Lower lobe of right lung (tissue), 2 donors: Measurements from ENCODE around the gene SPATA2L. TPM values are rescaled to one million over a fixed set of nuclear protein-coding genes. Genes with fewer than 3 reads are reported as not detected.

Source experiments
- ATAC-seq, 2 donors: fragments of 200-7000 bp; cut with Tn5 transposase; one replicate each; pipeline ENCODE4 v1.9.1; 2020 to 2022; ENCODE audit warnings: mild to moderate bottlenecking in 2 of 2, moderate library complexity in 2 of 2
- DNase-seq: peaks from one replicate; pipeline ENCODE4 v3.0.0-alpha.2; 2020
- H3K27ac ChIP-seq: fragments of 200-600 bp; one replicate; pipeline ENCODE4 v1.8.0; 2022
- H3K27me3 ChIP-seq: fragments of 200-600 bp; one replicate; pipeline ENCODE4 v1.8.0; 2022; ENCODE audit warnings: low read depth
- H3K36me3 ChIP-seq: fragments of 200-600 bp; one replicate; pipeline ENCODE4 v1.8.0; 2022; ENCODE audit warnings: mild to moderate bottlenecking
- H3K4me1 ChIP-seq: fragments of 200-600 bp; one replicate; pipeline ENCODE4 v1.8.0; 2022
- H3K4me3 ChIP-seq: fragments of 200-600 bp; one replicate; pipeline ENCODE4 v1.8.0; 2022; ENCODE audit warnings: mild to moderate bottlenecking
- H3K9me3 ChIP-seq: fragments of 200-600 bp; one replicate; pipeline ENCODE4 v1.8.0; 2022
- intact Hi-C: fragments of 100-400 bp; cut with DNase I; formaldehyde crosslinking; loops from one replicate; pipeline ENCODE4 v1.11.0; 2022
- total RNA-seq: library from RNA; stranded (reverse); fragmentation: NEBNext Ultra II Directional; extraction: Animal tissue kit (Norgen Biotek cat#: 25700); gene quantifications from one replicate; pipeline ENCODE4 v1.2.1, GENCODE V29; 2021
- TF ChIP-seq, protein P1 (sequence below): fragments of 200-600 bp; IDR thresholded peaks from one replicate; pipeline ENCODE4 v1.8.0; 2022; ENCODE audit warnings: antibody characterized with exemption, mild to moderate bottlenecking
- donor health status: DM: no; HTN: yes; CAD: no; lungs with severe emphysema.

The SPATA2L gene
- total RNA-seq, 1 donor from 2014 or later = 10.3 TPM

DNA sequence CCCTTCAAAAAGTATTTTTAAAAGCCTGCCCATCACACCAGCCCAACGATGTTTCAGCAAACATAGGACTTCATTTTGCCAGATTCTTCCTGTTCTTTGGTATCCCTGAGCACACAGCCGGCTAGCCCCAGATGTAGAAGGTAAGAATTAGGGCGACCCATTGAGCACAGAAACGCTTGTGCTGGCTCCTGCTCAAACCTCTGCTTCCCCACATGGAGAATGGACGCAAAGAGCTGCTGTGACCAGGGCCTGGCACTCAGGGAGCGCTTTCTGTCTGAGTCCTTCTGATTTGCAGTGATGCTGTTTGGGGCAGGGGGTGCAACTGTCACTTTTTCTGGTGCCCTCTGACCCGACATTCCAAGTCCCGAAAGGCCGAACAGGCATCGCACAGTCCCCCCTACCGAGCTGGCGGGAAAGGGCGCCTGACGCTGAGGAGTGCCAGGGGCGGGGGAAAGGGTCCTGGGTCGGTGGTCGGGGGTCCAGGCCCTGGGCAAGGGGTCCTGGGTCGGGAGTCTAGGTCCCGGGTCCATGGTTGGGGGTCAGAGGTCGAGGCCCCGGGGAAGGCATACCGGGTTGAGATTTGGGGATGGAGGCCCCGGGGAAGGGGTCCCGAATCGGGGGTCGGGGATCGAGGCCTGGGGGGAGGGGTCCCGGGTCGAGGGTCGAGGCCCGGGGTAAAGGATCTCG is 44.9 kb downstream of the SPATA2L start:
- ATAC-seq (no peak), DNase-seq (peak; percentile 46)
- H3K27me3 ChIP-seq = no peaks in the 10 kb centered on the region
- H3K36me3 ChIP-seq = peaks cover 30% of the 10 kb centered on the region
- TF ChIP-seq, protein P1, sequence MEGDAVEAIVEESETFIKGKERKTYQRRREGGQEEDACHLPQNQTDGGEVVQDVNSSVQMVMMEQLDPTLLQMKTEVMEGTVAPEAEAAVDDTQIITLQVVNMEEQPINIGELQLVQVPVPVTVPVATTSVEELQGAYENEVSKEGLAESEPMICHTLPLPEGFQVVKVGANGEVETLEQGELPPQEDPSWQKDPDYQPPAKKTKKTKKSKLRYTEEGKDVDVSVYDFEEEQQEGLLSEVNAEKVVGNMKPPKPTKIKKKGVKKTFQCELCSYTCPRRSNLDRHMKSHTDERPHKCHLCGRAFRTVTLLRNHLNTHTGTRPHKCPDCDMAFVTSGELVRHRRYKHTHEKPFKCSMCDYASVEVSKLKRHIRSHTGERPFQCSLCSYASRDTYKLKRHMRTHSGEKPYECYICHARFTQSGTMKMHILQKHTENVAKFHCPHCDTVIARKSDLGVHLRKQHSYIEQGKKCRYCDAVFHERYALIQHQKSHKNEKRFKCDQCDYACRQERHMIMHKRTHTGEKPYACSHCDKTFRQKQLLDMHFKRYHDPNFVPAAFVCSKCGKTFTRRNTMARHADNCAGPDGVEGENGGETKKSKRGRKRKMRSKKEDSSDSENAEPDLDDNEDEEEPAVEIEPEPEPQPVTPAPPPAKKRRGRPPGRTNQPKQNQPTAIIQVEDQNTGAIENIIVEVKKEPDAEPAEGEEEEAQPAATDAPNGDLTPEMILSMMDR = no peak
- intact Hi-C loops = no loop called here
- peak overlapping the region; percentile 31 for H3K27ac ChIP-seq
- peaks cover 22% of the 10 kb centered on the region for H3K4me1 ChIP-seq
- H3K9me3 ChIP-seq = no peaks in the 10 kb centered on the region
- peak overlapping the region; percentile 91 for H3K4me3 ChIP-seq

DNA sequence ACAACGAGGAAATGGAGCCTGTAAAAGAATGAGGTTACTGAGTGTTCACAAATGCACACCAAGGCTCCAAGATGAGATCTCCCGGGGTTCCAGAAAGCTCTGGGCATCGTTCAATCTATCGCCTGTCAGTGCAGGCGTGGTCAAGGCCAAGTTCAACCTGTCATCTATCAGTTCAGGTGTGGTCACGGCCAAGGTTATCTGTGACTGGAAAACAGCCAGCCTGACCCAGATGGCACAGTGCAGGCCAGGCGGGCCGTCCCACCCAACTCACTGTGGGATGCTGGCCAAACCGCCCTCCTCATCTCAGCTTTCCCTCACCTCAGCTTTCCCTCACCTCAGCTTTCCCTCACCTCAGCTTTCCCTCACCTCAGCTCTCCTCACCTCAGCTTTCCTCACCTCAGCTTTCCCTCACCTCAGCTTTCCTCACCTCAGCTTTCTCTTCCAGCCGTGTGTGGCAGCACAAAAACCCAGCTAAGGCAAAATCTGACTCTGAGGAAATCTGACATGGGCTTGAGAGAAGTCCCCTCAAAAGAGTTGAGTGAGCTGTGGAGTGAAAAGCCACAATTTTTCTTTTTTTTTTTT is 46.4 kb downstream of the SPATA2L start:
- Histone ChIP-seq H3K27me3 (no peaks in the 10 kb centered on the region), H3K27ac (no peak overlapping the region), H3K4me3 (no peak overlapping the region), H3K9me3 (no peaks in the 10 kb centered on the region), H3K36me3 (peaks cover 28% of the 10 kb centered on the region), H3K4me1 (peaks cover 22% of the 10 kb centered on the region)
- DNase-seq (no peak), ATAC-seq (no peak)
- TF ChIP-seq, protein P1 = no peak
- intact Hi-C loops = no loop called here

GRCh38 chr16:89653656-89654295 is 47.7 kb downstream of the SPATA2L start:
- Histone ChIP-seq H3K4me3 (no peak overlapping the region), H3K9me3 (no peaks in the 10 kb centered on the region), H3K27me3 (no peaks in the 10 kb centered on the region), H3K4me1 (peaks cover 13% of the 10 kb centered on the region), H3K36me3 (peaks cover 38% of the 10 kb centered on the region), H3K27ac (no peak overlapping the region)
- ATAC-seq (no peak), DNase-seq (no peak)
- TF ChIP-seq, protein P1 = no peak
- intact Hi-C loops = no loop called here

GRCh38 chr16:89651584-89651983 is 49.9 kb downstream of the SPATA2L start:
- intact Hi-C loops = no loop called here
- H3K27me3 ChIP-seq = no peaks in the 10 kb centered on the region

DNA sequence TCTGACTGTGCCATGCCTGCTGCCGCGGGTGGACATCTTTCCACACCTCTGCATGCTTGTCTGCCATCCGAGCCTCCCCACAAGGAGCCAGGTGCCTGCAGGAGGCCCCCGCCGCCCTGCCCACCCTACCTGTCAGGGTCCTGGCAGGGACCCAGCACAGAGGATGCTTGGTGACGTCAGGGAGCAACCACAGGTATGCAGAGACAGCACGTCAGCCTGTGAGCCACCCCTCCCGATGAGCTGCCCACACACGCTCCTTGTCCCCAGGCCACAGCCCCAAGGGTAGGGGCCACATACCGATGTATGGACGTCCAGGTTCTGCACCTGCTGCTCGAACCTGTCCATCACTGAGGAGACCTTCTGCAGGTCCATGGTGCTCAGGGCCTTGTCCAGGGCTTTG is 54.6 kb downstream of the SPATA2L start:
- Histone ChIP-seq H3K4me1 (no peaks in the 10 kb centered on the region), H3K9me3 (no peaks in the 10 kb centered on the region), H3K36me3 (peaks cover 61% of the 10 kb centered on the region), H3K27ac (no peak overlapping the region), H3K4me3 (no peak overlapping the region), H3K27me3 (no peaks in the 10 kb centered on the region)
- DNase-seq (no peak), ATAC-seq (no peak)
- TF ChIP-seq, protein P1 = no peak
- intact Hi-C loops = no loop called here

More at GRCh38 chr16:89651584-89651983, 49.9 kb downstream of the SPATA2L start:
- no peak overlapping the region for H3K27ac ChIP-seq
- peaks cover 49% of the 10 kb centered on the region for H3K36me3 ChIP-seq
- no peak for DNase-seq
- no peaks in the 10 kb centered on the region for H3K9me3 ChIP-seq
- ATAC-seq = peak in 1 of 2 donors; percentile 22
- peaks cover 5% of the 10 kb centered on the region for H3K4me1 ChIP-seq
- TF ChIP-seq, protein P1 = no peak
- no peak overlapping the region for H3K4me3 ChIP-seq

Other genes with a start within 250 kb of the SPATA2L start
- 127 TPM for gene ANKRD11, start 211.1 kb downstream of the SPATA2L start, total RNA-seq
- gene SPG7, start 193.3 kb downstream of the SPATA2L start, total RNA-seq = 98.8 TPM
- 1,727 TPM for gene RPL13, start 141.0 kb downstream of the SPATA2L start, total RNA-seq
- gene CPNE7, start 125.9 kb downstream of the SPATA2L start, total RNA-seq = 0.35 TPM
- gene DPEP1, start 88.1 kb downstream of the SPATA2L start, total RNA-seq = 0.59 TPM
- gene CHMP1A, start 44.0 kb downstream of the SPATA2L start, total RNA-seq = 70.4 TPM
- gene SPATA33, start 43.9 kb downstream of the SPATA2L start, total RNA-seq = 9.7 TPM
- gene CDK10, start 15.0 kb downstream of the SPATA2L start, total RNA-seq = 79.6 TPM
- gene VPS9D1, start 19.2 kb upstream of the SPATA2L start, total RNA-seq = 15.6 TPM
- gene ZNF276, start 19.8 kb upstream of the SPATA2L start, total RNA-seq = 33.2 TPM
- 7.9 TPM for gene FANCA, start 114.9 kb upstream of the SPATA2L start, total RNA-seq
- 15.8 TPM for gene SPIRE2, start 126.8 kb upstream of the SPATA2L start, total RNA-seq
- gene TCF25, start 171.9 kb upstream of the SPATA2L start, total RNA-seq = 152 TPM
- 5.3 TPM for gene MC1R, start 217.2 kb upstream of the SPATA2L start, total RNA-seq
- gene TUBB3, start 221.6 kb upstream of the SPATA2L start, total RNA-seq = 2.1 TPM
- gene DEF8, start 247.1 kb upstream of the SPATA2L start, total RNA-seq = 66.0 TPM